DLD1 (cell line): ENCODE results near the gene ZFAND2B.
"Not testable (repeated sequence)": the region's sequence is repeated elsewhere in the genome, so short reads cannot be mapped to it uniquely, and the experiment has no call there.

ENCODE experiments used
- in situ Hi-C: cut with HindIII; loops from 2 replicates; pipeline ENCODE4 v1.10.0; 2017; ENCODE audit warnings: low sequenced_read_pairs

Gene ZFAND2B

DNA sequence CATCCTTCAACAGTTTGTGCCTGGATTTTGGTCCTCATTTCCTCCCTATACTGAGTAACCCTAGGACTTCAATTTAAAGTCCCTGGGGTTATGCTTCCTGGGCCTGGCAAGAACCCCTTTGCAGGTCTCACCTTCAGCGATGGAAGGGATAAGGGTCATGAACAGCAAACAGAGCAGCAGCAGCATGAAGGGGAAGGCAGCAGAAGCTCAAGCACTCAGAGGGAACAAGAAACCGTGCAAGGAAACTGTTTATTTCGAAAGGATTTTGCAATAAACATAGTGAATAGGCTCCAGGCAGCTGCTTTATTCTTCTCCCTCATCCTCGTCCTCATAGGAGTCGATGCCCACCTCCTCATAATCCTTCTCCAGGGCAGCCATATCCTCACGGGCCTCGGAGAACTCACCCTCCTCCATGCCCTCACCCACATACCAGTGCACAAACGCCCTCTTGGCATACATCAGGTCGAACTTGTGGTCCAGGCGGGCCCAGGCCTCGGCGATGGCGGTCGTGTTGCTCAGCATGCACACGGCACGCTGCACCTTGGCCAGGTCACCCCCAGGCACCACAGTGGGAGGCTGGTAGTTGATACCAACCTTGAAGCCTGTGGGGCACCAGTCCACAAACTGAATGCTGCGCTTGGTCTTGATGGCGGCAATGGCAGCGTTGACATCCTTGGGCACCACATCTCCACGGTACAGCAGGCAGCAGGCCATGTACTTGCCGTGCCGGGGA lies 43.6 kb downstream of the ZFAND2B start:
- in situ Hi-C loops: no loop called here

DNA sequence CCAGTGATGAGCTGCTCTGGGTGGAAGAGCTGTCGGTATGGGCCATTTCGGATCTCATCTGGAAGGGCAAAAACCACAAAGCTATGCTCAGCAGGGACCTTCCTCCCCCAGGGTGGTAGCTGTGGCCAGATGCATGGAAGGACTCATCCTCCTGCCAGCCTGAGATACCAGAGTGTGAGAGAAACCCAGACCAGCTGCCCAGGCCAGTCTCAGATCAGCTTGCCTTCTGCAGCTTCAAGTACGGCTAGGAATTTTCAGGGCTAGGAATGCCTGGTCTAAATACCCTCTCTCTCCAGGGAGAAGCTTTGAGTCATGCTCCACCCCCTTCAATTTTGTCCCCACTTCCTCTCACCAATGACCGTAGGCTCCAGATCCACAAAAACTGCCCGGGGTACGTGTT lies 45.1 kb downstream of the ZFAND2B start:
- in situ Hi-C loops: no loop called here

DNA sequence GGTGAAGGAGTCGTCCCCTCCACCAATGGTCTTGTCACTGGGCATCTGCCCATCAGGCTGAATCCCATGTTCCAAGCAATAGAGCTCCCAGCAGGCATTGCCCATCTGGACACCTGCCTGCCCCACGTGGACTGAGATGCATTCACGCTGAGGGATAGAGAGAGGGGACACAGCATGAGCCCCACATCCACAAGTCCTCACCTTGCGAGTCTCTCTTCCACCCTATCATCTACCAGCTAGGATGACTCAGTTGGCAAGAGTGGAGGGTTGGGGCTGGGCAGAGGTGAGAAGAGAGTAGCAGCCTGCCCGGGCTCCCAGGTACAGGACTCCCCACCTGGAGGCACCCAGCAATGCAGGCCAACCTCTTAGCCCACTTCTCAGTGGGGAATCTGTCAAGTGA lies 45.5 kb downstream of the ZFAND2B start:
- in situ Hi-C loops: no loop called here

DNA sequence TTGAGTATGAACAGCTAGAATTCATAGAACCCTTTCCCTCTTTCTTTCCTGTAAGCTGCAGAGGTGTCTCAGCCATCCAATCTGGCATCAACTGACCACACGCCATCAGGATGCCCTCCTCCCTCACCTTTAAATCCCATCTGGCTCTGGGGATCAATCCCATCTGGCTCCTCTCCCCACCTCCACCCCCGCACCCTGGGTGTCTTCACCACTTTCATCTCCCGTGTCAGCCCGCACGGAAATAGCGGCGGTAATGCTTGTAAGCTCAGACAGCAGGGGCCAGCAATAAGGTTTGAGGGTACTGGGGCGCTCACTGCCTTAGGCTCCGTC lies 46.0 kb downstream of the ZFAND2B start:
- in situ Hi-C loops: no loop called here

DNA sequence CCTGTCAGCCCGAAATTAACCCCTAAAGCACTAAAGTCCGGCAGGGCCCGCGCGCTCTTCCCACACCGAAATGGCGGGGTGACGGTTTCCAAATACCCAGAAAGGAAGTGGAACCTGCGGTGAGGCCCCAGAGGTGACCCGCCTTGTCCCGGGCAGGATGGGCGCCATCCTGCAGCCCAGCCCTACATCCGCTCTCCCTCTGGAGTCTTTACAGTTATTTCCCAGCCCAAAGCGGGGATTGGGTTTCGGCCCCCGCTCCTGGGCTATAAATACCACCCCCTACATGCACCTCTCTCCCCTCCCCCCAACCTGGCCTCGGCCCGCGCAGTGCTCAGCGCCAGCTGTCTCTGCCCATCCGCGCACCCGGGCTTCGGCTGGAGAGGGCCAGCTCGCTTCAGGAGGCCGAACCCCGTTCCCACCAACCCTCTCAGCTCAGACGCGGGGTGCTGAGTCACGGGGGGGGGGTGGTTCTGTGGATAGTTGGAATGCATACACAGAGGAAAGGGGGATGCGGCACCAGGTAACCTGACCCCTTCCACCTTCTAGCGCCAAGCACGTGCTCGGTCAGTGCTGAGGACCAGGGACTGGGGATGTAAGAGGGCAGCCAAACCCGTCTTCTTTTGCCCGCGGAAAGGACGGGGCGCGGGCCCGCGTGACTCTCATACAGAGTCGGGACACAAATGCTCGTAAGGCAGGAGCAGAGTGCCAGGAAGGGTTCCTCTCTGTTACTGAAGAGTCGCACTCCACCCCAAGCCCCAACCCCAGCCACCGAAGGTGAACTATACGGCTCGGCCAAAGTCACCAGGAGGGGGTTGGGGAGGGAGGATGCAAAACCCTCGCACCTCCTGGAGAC lies 46.5 kb downstream of the ZFAND2B start, which contains the start of gene TUBA4B:
TSS of gene TUBA4B (plus strand) at position 344 of the 853 bp plus-strand sequence. CDS start at position 509, 165 bp downstream.
- in situ Hi-C loops: no loop called here

DNA sequence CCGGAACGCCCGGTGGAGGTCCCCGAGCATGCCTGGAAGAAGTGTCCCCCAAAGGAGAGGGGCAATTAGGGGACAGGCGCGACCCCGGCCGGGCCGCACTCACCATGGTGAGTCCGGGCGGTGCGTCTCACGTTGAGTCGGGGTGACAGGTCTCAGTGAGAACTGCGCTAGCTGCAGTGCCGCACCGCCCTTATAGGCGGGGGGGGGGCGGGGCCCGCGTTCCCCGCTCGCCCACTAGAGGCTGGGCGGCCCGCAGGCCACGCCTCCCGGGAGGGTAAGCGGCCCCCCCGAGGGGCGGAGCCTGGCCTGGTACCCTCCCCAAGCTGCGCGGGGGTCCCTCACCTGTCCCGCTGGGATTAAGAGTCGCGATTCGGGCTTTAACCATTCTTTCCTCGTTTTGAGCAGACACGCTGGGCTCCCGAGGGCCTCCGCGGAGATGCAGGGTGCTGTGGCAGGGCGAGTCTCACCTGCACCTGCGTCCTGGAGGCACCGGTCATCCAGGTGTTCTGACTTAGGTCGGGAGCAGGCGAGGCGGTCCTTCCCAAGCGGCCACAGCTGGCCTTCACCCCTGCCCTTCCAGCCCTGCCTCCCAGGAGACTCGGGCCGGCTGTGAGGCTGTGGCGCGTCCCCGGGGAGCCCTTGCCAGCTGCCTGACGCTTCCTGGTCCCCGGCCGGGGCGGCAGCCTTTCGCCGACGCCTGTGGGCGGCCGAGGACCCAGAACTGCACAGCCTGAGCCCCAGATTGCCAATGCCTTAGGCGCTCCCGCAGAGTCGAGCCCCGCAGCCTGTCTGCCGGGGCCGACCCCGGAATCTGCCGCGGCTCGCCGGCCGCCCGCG lies 47.4 kb downstream of the ZFAND2B start, which contains the start of gene TUBA4A:
TSS of gene TUBA4A (minus strand) at position 166 of the 837 bp plus-strand sequence. CDS start at position 106, 60 bp downstream.
- in situ Hi-C loops: no loop called here

DNA sequence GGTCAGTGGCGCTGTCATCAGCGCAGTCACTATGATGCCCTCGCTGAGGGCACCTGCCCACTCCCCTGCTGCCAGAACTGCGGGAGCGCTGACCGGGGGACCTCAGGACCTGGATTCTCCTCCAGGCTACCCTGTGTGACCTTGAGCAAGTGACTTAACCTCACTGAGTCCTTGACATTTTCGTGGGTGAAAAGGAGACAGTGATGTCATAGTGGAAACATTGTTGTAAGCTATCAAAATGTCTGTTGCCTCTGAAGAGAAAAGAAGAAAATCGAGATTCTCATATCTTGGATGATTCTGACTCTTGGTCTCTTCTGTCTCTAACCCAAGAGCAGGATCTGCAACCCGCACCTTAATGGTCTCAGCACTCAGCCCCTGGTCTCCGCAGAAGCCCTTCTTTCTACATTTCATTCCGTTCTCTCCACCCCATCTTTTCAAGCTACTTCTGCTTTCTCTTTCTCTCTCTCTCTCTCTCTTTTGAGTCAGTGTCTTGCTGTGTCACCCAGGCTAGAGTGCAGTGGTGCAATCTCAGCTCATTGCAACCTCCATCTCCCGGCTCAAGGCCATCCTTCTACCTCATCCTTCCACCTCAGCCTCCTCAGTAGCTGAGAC lies 48.1 kb downstream of the ZFAND2B start:
- in situ Hi-C loops: no loop called here

DNA sequence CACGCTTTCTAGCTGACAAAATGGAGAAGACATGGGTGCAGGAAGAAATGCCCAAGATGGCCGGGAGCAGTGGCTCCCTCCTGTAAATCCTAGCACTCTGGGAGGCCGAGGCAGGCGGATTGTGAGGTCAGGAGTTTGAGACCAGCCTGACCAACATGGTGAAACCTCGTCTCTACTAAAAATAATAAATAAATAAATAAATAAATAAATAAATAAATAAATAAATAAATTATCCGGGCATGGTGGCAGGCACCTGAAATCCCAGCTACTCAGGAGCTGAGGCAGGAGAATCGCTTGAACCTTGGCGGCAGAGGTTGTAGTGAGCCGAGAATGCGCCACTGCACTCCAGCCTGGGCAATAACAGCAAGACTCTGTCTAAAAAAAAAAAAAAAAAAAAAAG lies 52.4 kb downstream of the ZFAND2B start:
- in situ Hi-C loops: not testable (repeated sequence)
